Natural killer cell (primary cell): ENCODE data around the gene MXD1. TPM values are rescaled to one million over a fixed set of nuclear protein-coding genes. Genes with fewer than 3 reads are reported as not detected.

Experiments used
- ATAC-seq, 3 donors: fragments of 150-1000 bp in 2 of 3; fragments of 200-7000 bp in 1 of 3; cut with Tn5 transposase; 1 replicate in 1 of 3; 2 replicates in 2 of 3; pipeline ENCODE4 v1.10.0; 2021; ENCODE audit warnings: mild to moderate bottlenecking in 2 of 3, moderate library complexity in 2 of 3
- DNase-seq, 2 donors: peaks; one replicate each; pipeline versions ENCODE4 v3.0.0 to v3.0.0-alpha.2; 2013 to 2021; ENCODE audit warnings: mixed read lengths in 1 of 2
- H3K27ac ChIP-seq: one replicate; pipeline ENCODE4 v1.5.1; 2013; ENCODE audit warnings: mild to moderate bottlenecking, low read length
- H3K27me3 ChIP-seq: one replicate; pipeline ENCODE4 v1.6.1; 2013; ENCODE audit warnings: low read length; ENCODE audit not compliant: control insufficient read depth, insufficient read depth
- H3K36me3 ChIP-seq: one replicate; pipeline ENCODE4 v1.6.1; 2013; ENCODE audit warnings: low read length; ENCODE audit not compliant: control insufficient read depth, insufficient read depth
- H3K4me1 ChIP-seq: one replicate; pipeline ENCODE4 v1.6.1; 2013; ENCODE audit warnings: low read length; ENCODE audit not compliant: control insufficient read depth, insufficient read depth
- H3K4me3 ChIP-seq: one replicate; pipeline ENCODE4 v1.5.1; 2013; ENCODE audit warnings: low read length
- H3K9me3 ChIP-seq: one replicate; pipeline ENCODE4 v1.6.1; 2013; ENCODE audit warnings: low read length; ENCODE audit not compliant: control insufficient read depth, insufficient read depth
- H3K27ac Mint-ChIP-seq, 2 donors: one replicate each; pipeline ENCODE4 v1.8.0; 2022; ENCODE audit warnings: mild to moderate bottlenecking in 2 of 2, mixed read lengths in 2 of 2, moderate library complexity in 1 of 2
- H3K27me3 Mint-ChIP-seq, 2 donors: one replicate each; pipeline ENCODE4 v1.8.0; 2022; ENCODE audit warnings: low read depth in 2 of 2, mixed read lengths in 2 of 2
- H3K36me3 Mint-ChIP-seq: one replicate; pipeline ENCODE4 v1.8.0; 2022; ENCODE audit warnings: mixed read lengths
- H3K4me1 Mint-ChIP-seq, 2 donors: one replicate each; pipeline ENCODE4 v1.8.0; 2022; ENCODE audit warnings: mixed read lengths in 2 of 2
- H3K4me3 Mint-ChIP-seq: one replicate; pipeline ENCODE4 v1.8.0; 2022; ENCODE audit warnings: mild to moderate bottlenecking, moderate library complexity, mixed read lengths
- H3K9me3 Mint-ChIP-seq, 2 donors: one replicate each; pipeline ENCODE4 v1.8.0; 2022; ENCODE audit warnings: mixed read lengths in 2 of 2
- CTCF ChIP-seq: fragments of 200-600 bp; IDR thresholded peaks from one replicate; pipeline ENCODE4 v1.8.0; 2022; ENCODE audit warnings: antibody characterized with exemption
- WGBS: methylation state at CpG from one replicate; pipeline ENCODE4 v1.1.7; 2013; ENCODE audit warnings: missing lambda C conversion rate; ENCODE audit not compliant: insufficient coverage; 5-methylcytosine and 5-hydroxymethylcytosine counted together
- intact Hi-C: fragments of 100-400 bp; cut with micrococcal nuclease; formaldehyde crosslinking; loops from one replicate; pipeline ENCODE4 v1.14.2; 2022
- total RNA-seq, 4 donors: library from RNA; stranded (reverse); fragments of 120-200 nt in 1 of 4; gene quantifications; one replicate each; pipeline versions ENCODE4 v1.2.3 to v1.2.4, GENCODE V29; 2013 to 2022

The MXD1 gene
- total RNA-seq, 3 donors from 2014 or later (not counting 1 experiment from before 2014, with no cell fraction given): 63.0 to 165 (median 112) TPM

- no peaks in the 10 kb centered on the region for H3K9me3 Mint-ChIP-seq
- H3K27me3 Mint-ChIP-seq: no peaks in the 10 kb centered on the region
- intact Hi-C loops: no loop called here
- Histone ChIP-seq H3K27me3 (no peaks in the 10 kb centered on the region), H3K4me3 (no peak overlapping the region), H3K9me3 (no peaks in the 10 kb centered on the region), H3K27ac (no peak overlapping the region), H3K36me3 (peaks cover 15% of the 10 kb centered on the region), H3K4me1 (peaks cover 12% of the 10 kb centered on the region)
- ATAC-seq (no peak), DNase-seq (no peak)
- no peak overlapping the region for H3K4me3 Mint-ChIP-seq
- WGBS: 88% methylated on average over 12 of the region's 12 CpGs
- no peak for TF ChIP-seq CTCF
- peaks cover 9% of the 10 kb centered on the region for H3K36me3 Mint-ChIP-seq
- no peak overlapping the region for H3K27ac Mint-ChIP-seq
- peaks cover 13 to 25% of the 10 kb centered on the region in 2 donors for H3K4me1 Mint-ChIP-seq
Observed at GRCh38 chr2:69989441-69990105, 74.7 kb downstream of the MXD1 start.

Other genes starting within 250 kb of the MXD1 start
- 10 to 100 TPM; 44.6 to 63.6 (median 55.8) TPM for gene ANXA4, start 173.0 kb upstream of the MXD1 start, total RNA-seq
- 10 to 100 TPM; 34.6 to 49.4 (median 35.9) TPM for gene GMCL1, start 85.4 kb upstream of the MXD1 start, total RNA-seq
- 10 to 100 TPM; 53.2 to 61.5 (median 58.2) TPM for gene SNRNP27, start 21.2 kb upstream of the MXD1 start, total RNA-seq
- 1 to 10 TPM; 1.4 to 2.7 (median 1.9) TPM for gene ASPRV1, start 46.5 kb downstream of the MXD1 start, total RNA-seq
- gene PCBP1, start 172.4 kb downstream of the MXD1 start, total RNA-seq: 100 to 1,000 TPM; 329 to 358 (median 352) TPM